Measurements from ENCODE around the gene CCL17. TPM values are rescaled to one million over a fixed set of nuclear protein-coding genes. Genes with fewer than 3 reads are reported as not detected.
A peak's percentile ranks its signal among the peaks of the same experiment; 100 is the strongest.

The CCL17 gene
- total RNA-seq, result not detected
- long read RNA-seq, result 0 reads

- DNase-seq, result no peak
- ATAC-seq (ENCODE audit: poor library complexity), result no peak
- intact Hi-C loops (cut with DNase I), result no loop called here
Measured at GRCh38 chr16:57403965-57404817, at the start of gene CCL17. Gene CCL17 (plus strand): TSS chr16:57404767. CDS start chr16:57413933, 9,166 bp downstream.

- DNase-seq, result no peak
- intact Hi-C loops (cut with DNase I), result no loop called here
- no peak for ATAC-seq (ENCODE audit: poor library complexity)
Measured at GRCh38 chr16:57355898-57356414, 48.6 kb upstream of the CCL17 start.

GRCh38 chr16:57356547-57356946, 48.0 kb upstream of the CCL17 start:
- DNase-seq (no peak), ATAC-seq (ENCODE audit: poor library complexity) (no peak)
- intact Hi-C loops (cut with DNase I), result no loop called here

GRCh38 chr16:57357330-57358085, 47.1 kb upstream of the CCL17 start:
- DNase-seq (no peak), ATAC-seq (ENCODE audit: poor library complexity) (no peak)
- intact Hi-C loops (cut with DNase I), result no loop called here

GRCh38 chr16:57358086-57358420, 46.5 kb upstream of the CCL17 start:
- ATAC-seq (ENCODE audit: poor library complexity) (no peak), DNase-seq (no peak)
- intact Hi-C loops (cut with DNase I), result no loop called here

GRCh38 chr16:57358527-57359095, 46.0 kb upstream of the CCL17 start, which contains the start of gene CCL22:
Gene CCL22 (plus strand): TSS chr16:57358783. CDS start chr16:57358817, 34 bp downstream.
- ATAC-seq (ENCODE audit: poor library complexity), result no peak
- no peak for DNase-seq
- intact Hi-C loops (cut with DNase I), result no loop called here

- ATAC-seq (ENCODE audit: poor library complexity), result no peak
- intact Hi-C loops (cut with DNase I), result no loop called here
- DNase-seq, result no peak
Measured at GRCh38 chr16:57360321-57360935, 44.1 kb upstream of the CCL17 start.

GRCh38 chr16:57361404-57361803, 43.2 kb upstream of the CCL17 start:
- ATAC-seq (ENCODE audit: poor library complexity), result no peak
- intact Hi-C loops (cut with DNase I), result no loop called here
- no peak for DNase-seq

GRCh38 chr16:57364143-57364542, 40.4 kb upstream of the CCL17 start:
- no peak for ATAC-seq (ENCODE audit: poor library complexity)
- DNase-seq, result no peak
- intact Hi-C loops (cut with DNase I), result no loop called here

GRCh38 chr16:57366544-57367040, 38.0 kb upstream of the CCL17 start:
- ATAC-seq (ENCODE audit: poor library complexity) (no peak), DNase-seq (no peak)
- intact Hi-C loops (cut with DNase I), result no loop called here

GRCh38 chr16:57367116-57367752, 37.3 kb upstream of the CCL17 start:
- DNase-seq (no peak), ATAC-seq (ENCODE audit: poor library complexity) (no peak)
- intact Hi-C loops (cut with DNase I), result no loop called here

GRCh38 chr16:57371494-57372371, 32.8 kb upstream of the CCL17 start:
- intact Hi-C loops (cut with DNase I), result loop anchor here (5.0 kb wide), 1 partner anchor 69 kb away; no protein-coding TSS in a partner anchor
- DNase-seq (no peak), ATAC-seq (ENCODE audit: poor library complexity) (no peak)

GRCh38 chr16:57372372-57373116, 32.0 kb upstream of the CCL17 start, which contains the start of gene CX3CL1:
Gene CX3CL1 (plus strand): TSS chr16:57372490. CDS start chr16:57372569, 79 bp downstream.
- ATAC-seq (ENCODE audit: poor library complexity), result peak; percentile 84
- DNase-seq, result peak; percentile 67
- intact Hi-C loops (cut with DNase I), result loop anchor here (5.0 kb wide), 1 partner anchor 70 kb away; no protein-coding TSS in a partner anchor

GRCh38 chr16:57373117-57373947, 31.2 kb upstream of the CCL17 start:
- intact Hi-C loops (cut with DNase I), result loop anchor here (5.0 kb wide), 1 partner anchor 71 kb away; no protein-coding TSS in a partner anchor
- DNase-seq (no peak), ATAC-seq (ENCODE audit: poor library complexity) (no peak)

GRCh38 chr16:57374067-57374534, 30.5 kb upstream of the CCL17 start:
- intact Hi-C loops (cut with DNase I), result loop anchor here (5.0 kb wide), 1 partner anchor 72 kb away; no protein-coding TSS in a partner anchor
- DNase-seq (no peak), ATAC-seq (ENCODE audit: poor library complexity) (no peak)

Data from Right ventricle myocardium superior (tissue), 1 donor.